ENCODE measurements around the gene RTN1. TPM values are rescaled to one million over a fixed set of nuclear protein-coding genes. Genes with fewer than 3 reads are reported as not detected.

RTN1 gene
- total RNA-seq, 1 experiment from 2014 or later = 0.05 TPM

GRCh38 chr14:59782760-59783159, 87.8 kb downstream of the RTN1 start:
- H3K4me3 ChIP-seq (ENCODE audit: low read depth in 2 of 2, low read length in 2 of 2) = no peak overlapping the region
- TF ChIP-seq CTCF (IDR thresholded peaks at IDR 0.05) = no peak
- no peak for TF ChIP-seq REST (IDR thresholded peaks at IDR 0.05; ENCODE audit: insufficient read depth in 1 of 2, low read depth in 2 of 2, low read length in 1 of 2)
- TF ChIP-seq SIN3A (IDR thresholded peaks at IDR 0.05; ENCODE audit: borderline replicate concordance, insufficient read depth, low read depth, low read length) = no peak
- TF ChIP-seq POLR2AphosphoS5 (IDR thresholded peaks at IDR 0.05; ENCODE audit: low read depth, low read length) = no peak
- no peak for TF ChIP-seq TCF7L2 (IDR thresholded peaks at IDR 0.05; ENCODE audit: low read depth, low read length)
- intact Hi-C loops (cut with micrococcal nuclease; ENCODE audit: unreplicated experiment) (no loop called here), in situ Hi-C loops (cut with HindIII; ENCODE audit: low pct_unique_long_range_greater_than_20kb, low sequenced_read_pairs) (no loop called here)
- ChIA-PET POLR2A (no interaction called here), CTCF (no interaction called here)
- H3K27ac ChIP-seq (ENCODE audit: low read length) = no peak overlapping the region
- BruUV-seq (replicated peaks) = no TSS peak
- no peaks in the 10 kb centered on the region for H3K9me3 ChIP-seq (ENCODE audit: control insufficient read depth, insufficient read depth, low read depth, low read length)
- H3K27me3 ChIP-seq (ENCODE audit: control insufficient read depth, insufficient read depth, low read length) = no peaks in the 10 kb centered on the region
- no peaks in the 10 kb centered on the region for H3K36me3 ChIP-seq (ENCODE audit: control insufficient read depth, insufficient read depth, low read length)
- H3K4me1 ChIP-seq (ENCODE audit: control insufficient read depth, insufficient read depth, low read length) = no peaks in the 10 kb centered on the region
- DNase-seq (ENCODE audit: low read depth, low spot score) = no peak
- ATAC-seq = no peak

- no peak for TF ChIP-seq SIN3A (IDR thresholded peaks at IDR 0.05; ENCODE audit: borderline replicate concordance, insufficient read depth, low read depth, low read length)
- TF ChIP-seq CTCF (IDR thresholded peaks at IDR 0.05) = no peak
- TF ChIP-seq POLR2AphosphoS5 (IDR thresholded peaks at IDR 0.05; ENCODE audit: low read depth, low read length) = no peak
- no peak for TF ChIP-seq TCF7L2 (IDR thresholded peaks at IDR 0.05; ENCODE audit: low read depth, low read length)
- no peak for TF ChIP-seq REST (IDR thresholded peaks at IDR 0.05; ENCODE audit: insufficient read depth in 1 of 2, low read depth in 2 of 2, low read length in 1 of 2)
- CTCF ChIA-PET = no interaction called here
- POLR2A ChIA-PET = no interaction called here
- no peak overlapping the region for H3K27ac ChIP-seq (ENCODE audit: low read length)
- no peak overlapping the region for H3K4me3 ChIP-seq (ENCODE audit: low read depth in 2 of 2, low read length in 2 of 2)
- no peak for ATAC-seq
- in situ Hi-C loops (cut with HindIII; ENCODE audit: low pct_unique_long_range_greater_than_20kb, low sequenced_read_pairs) = no loop called here
- H3K27me3 ChIP-seq (ENCODE audit: control insufficient read depth, insufficient read depth, low read length) = no peaks in the 10 kb centered on the region
- BruUV-seq (replicated peaks) = no TSS peak
- intact Hi-C loops (cut with micrococcal nuclease; ENCODE audit: unreplicated experiment) = no loop called here
- no peaks in the 10 kb centered on the region for H3K36me3 ChIP-seq (ENCODE audit: control insufficient read depth, insufficient read depth, low read length)
- no peaks in the 10 kb centered on the region for H3K9me3 ChIP-seq (ENCODE audit: control insufficient read depth, insufficient read depth, low read depth, low read length)
- no peaks in the 10 kb centered on the region for H3K4me1 ChIP-seq (ENCODE audit: control insufficient read depth, insufficient read depth, low read length)
- no peak for DNase-seq (ENCODE audit: low read depth, low spot score)
Measured at GRCh38 chr14:59777006-59777579, 93.5 kb downstream of the RTN1 start.

Data from Panc1 (cell line).